Sciatic nerve (tissue), 2 donors: Measurements from ENCODE around the gene FRMD4B. TPM values are rescaled to one million over a fixed set of nuclear protein-coding genes. Genes with fewer than 3 reads are reported as not detected.
"Not testable (repeated sequence)": the region's sequence is repeated elsewhere in the genome, so short reads cannot be mapped to it uniquely, and the experiment has no call there.

Experiments used
- ATAC-seq: fragments of 200-7000 bp; cut with Tn5 transposase; one replicate; pipeline ENCODE4 v1.9.1; 2020; ENCODE audit warnings: mild to moderate bottlenecking, moderate library complexity
- DNase-seq: peaks from one replicate; pipeline ENCODE4 v3.0.0-alpha.2; 2020; ENCODE audit warnings: low spot score
- intact Hi-C: fragments of 100-400 bp; cut with DNase I; formaldehyde crosslinking; loops from one replicate; pipeline ENCODE4 v1.14.2; 2022
- total RNA-seq: library from RNA; stranded (reverse); fragmentation: NEBNext Ultra II Directional; extraction: Animal tissue kit (Norgen Biotek cat#: 25700); gene quantifications from one replicate; pipeline ENCODE4 v1.2.1, GENCODE V29; 2021
- donor health status: DM: no; HTN: no; CAD: no.
- donor health status: DM: no; HTN: no; CAD: no.

The FRMD4B gene
- total RNA-seq, 1 donor from 2014 or later = 48.6 TPM

DNA sequence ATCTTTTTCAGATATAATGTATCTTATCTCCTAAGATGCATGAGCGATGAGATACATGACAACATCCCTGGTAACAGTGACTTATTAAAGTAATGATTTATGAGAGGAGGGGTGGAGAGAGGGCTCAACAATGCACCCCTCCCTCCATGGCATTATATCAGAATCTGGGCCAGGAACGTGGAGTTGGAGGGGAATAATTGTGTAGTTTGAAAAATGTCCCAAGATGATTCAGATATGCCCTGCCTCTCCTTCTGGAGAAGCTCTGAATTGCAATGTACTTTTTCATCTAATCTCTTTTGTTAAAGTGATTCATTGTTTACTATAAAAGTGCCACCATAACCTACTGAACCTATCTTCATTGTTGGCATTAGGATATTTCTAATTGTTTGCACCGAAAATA lies 86.5 kb downstream of the FRMD4B start:
- DNase-seq = no peak
- no peak for ATAC-seq
- intact Hi-C loops = no loop called here

DNA sequence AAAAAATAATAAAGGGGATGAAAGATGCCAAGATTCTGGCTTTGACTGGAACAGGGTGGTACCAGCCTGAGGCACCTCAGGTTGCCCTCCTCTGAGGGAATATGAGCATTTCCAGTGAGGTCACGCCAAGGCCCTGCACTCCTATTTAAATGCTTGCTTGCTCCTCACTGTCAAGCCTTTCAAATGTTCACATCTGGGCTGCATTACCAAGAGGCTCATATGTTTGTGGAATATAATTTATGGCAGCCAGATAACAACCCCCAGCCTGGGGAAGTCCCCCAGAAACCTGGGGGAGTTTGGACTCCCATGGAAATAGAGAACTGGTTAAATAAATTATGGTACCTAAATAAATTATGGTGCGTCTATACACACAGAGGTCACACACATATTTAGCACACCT lies 88.4 kb downstream of the FRMD4B start:
- intact Hi-C loops = no loop called here
- ATAC-seq (no peak), DNase-seq (no peak)

DNA sequence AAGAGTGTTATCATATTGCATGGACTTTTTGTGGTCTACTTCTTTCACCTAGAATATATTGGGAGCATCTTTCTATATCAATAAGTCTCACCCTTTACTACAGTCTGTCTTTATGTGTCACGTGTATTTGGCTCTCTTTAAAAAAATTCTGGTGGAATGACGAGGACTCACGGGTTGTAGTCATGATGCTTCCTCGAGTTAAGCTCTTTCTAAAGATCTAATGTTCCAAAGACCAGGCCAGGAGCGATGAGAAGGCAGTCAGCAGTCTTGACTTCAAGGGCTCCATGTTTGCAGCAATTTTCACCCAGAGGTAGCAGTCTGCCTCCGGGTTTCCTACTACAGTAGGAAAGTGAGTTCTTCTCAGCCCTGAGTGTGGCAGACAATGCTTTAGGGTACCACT lies 88.9 kb downstream of the FRMD4B start:
- no peak for ATAC-seq
- intact Hi-C loops = no loop called here

DNA sequence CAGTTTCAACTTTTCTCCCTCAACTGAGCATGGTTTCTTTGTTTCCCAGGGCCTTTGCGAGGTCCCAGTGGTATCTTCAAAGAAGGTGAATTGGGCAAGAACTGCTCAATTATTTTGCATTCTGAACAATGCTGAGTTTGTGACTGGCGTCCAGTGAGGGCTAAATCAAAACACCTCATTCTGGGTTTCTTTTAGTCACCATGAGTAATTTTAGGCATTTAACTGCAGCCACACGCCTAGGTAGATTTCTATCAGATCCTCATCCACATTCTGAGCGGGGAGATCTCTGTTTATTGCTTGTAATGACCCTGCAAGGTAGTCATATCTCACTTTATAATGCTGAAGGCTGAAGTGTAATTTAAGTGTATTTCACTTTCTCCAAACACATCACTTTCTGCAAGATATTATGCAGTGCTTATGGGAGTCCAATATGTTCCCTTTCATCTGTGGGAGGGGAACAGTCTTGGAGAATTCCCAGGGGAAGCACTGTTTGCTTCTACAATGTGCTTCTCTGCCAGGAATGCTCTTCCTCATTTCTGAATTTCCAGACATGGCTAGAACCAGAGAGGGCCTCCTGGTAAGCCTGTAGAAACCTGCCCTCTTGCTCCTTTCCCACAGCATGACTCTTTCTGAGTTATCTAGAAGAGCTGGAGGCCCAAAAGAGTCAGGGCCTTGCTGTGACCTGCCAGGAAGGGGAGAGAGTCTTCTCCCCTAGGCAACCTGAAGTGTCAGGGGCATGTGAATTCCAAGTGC lies 91.7 kb downstream of the FRMD4B start:
- intact Hi-C loops = no loop called here
- DNase-seq (no peak), ATAC-seq (peak; percentile 69)

More for the DNA sequence above, 88.9 kb downstream of the FRMD4B start:
- DNase-seq = no peak

DNA sequence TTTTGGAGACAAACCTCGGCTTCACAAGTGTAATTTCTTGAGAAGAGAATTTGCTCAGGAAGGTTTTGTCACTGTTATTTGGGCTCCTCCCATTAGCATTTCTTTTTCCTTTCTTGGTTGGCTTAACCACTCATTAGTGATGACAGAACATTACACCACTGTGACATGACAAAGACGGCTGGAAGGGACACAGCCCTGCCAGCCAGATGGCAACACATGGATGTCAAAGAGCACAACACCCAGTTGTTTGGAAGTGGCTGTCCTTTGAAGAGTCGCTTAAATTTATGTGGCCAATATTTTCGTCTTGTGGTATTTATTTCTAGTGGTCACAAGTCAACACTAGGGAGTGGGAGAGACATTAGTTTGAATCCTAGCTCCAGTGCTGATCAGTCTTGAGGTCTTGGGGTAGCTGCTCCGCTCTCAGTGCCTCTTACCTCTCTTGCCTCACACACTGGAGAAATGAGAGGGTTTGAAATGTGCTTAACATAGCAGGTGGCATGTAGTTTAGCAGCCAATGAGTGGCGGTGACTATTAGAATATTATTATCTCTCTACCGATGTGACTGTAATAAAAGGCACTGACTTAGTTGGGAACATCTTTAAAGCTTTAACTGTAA lies 92.8 kb downstream of the FRMD4B start:
- DNase-seq (no peak), ATAC-seq (no peak)
- intact Hi-C loops = no loop called here

DNA sequence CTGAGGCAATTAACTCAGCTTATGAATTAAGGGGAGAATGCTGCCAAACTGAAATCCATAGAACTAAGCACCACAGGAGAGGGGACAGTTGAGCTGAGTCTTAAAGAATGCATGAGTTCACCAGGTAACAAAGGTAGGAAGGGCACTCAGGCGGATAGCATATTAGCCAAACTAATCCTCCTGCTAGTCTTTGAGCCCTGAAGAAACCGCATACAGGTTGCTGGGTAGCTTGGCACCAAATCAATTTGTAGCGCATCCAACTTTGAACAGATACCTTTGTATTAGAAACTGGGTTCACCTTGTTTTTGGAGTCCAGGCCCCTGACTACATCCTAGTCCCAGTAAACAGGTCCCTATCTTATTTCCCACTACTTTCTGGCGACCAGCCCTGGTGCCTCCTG lies 93.7 kb downstream of the FRMD4B start:
- intact Hi-C loops = no loop called here
- no peak for ATAC-seq
- DNase-seq = no peak

DNA sequence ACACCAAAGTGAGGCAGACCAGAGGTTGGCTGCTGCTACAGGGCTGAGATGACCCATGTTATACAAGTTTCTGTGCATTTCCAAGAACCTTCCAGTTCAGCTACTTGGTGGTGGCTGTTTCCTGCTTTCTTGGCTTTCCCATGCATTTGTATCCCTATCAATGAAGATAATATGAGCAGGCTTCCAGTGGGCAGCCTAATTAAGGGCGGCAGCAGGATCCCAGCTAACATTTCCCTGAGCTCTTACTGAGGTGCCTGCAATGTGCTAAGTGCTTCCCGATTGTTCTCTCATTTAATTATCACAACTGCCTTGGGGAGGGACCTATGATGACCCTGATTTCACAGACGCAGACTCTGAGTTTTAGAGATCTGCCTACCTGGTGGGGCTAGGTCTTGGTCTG lies 95.5 kb downstream of the FRMD4B start:
- intact Hi-C loops = no loop called here

DNA sequence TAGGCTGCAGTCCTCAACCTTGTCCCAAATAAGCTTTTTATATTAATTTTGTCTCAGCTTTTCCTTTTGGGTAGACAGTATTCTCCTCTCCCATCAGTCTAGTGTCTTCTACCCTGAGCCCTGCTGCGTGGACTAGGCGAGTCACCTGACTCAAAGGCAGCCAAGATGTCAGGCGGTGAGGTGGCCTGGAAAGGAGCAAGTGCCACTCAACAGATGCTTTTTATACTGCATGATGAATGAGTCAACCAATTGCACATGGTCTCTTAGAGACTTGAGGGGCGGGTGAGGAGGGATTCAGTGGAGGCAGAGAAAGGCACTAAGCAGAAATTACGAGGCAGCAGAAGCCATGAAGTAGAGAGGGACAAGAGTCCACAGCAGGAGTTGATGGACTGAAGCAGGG lies 95.9 kb downstream of the FRMD4B start:
- intact Hi-C loops = no loop called here
- DNase-seq (no peak), ATAC-seq (no peak)

More for the DNA sequence above, 95.5 kb downstream of the FRMD4B start:
- ATAC-seq = no peak
- DNase-seq = no peak

DNA sequence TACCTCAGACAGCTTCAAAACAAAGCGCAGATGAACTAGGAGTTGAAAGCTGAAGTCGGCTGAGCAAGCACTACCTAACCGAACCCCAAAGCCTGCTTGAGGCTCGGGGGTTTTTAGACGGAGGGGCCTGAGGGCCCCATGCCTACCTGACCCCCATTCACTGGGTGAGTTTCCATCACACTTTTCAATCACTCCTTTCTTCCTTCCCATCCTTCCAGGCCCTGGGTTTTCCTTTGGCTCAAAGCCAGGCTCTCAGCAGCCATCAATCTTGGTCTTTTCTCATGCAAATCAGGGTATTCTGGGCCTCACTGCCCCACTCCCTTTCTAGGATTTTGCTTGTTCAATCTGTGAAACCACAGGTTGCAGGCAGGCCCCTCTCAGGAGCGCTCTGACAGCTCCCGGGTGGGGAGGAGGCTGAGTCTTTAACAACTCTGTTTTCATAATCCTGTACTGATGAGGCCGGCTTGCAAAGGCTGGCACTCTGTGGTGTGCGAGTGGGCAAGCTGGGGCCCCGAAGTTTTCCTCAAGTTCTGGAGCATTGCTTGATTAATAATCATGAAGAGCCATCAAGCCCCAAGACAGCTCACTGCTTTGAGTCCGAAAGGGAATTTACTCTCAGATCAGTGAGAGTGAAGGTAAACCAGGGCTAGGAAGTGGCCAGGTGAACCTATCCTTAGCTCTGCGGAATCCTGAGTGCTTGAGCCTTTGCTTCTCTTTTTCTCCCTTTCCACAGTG lies 97.6 kb downstream of the FRMD4B start:
- intact Hi-C loops = no loop called here
- no peak for DNase-seq
- no peak for ATAC-seq

DNA sequence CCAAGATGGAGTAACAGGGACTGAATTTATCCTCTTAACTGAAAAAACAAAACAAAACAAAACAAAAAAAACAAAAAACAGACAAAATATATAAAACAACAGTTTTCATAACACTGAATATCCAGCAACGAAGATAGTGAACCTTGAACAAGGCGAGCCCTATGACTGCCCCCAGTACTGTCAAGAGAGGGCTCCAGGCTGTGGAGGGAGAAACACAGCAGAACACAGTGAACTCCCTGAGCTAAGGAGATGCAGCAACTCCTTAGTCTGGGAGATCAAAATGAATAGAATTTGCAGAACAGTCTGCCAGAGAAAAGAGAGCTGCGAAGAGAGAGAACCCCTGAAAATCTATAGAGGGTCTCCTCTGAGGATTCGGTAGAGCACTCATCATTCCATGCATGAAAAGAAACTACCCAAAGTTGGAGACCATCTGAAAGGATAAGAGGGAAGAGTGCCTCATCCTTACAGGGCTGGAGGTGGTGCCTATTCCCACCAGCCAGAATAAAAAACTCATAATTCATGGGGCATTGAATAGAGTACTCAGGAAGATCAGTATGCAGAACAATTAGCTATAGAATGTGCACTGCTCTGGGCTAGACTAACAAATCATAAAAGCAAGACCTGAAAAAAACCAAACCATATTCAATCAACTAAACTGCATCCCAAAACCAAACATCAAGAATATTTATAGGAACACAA lies 101.8 kb downstream of the FRMD4B start:
- DNase-seq (no peak), ATAC-seq (peak; percentile 61)
- intact Hi-C loops = no loop called here

DNA sequence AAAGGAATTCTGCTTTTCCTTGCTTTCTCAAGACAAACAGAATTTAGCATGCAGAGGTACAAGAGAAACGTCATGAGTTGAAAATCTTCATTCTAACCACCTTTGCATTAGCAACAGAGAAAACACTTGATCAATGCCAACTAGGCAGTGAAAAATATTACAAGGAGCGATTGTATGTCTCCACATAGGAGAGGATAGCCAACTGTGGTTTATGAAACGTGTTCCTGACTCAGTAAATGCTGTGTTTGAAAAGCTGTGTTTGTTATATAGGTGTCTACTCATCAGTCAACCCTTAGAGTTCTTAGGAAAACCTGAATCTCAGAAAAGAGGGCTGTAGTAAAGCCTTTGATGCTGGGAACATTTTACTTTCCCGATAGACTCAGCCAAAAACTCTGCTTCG lies 102.4 kb downstream of the FRMD4B start:
- ATAC-seq (peak; percentile 30), DNase-seq (no peak)
- intact Hi-C loops = no loop called here

DNA sequence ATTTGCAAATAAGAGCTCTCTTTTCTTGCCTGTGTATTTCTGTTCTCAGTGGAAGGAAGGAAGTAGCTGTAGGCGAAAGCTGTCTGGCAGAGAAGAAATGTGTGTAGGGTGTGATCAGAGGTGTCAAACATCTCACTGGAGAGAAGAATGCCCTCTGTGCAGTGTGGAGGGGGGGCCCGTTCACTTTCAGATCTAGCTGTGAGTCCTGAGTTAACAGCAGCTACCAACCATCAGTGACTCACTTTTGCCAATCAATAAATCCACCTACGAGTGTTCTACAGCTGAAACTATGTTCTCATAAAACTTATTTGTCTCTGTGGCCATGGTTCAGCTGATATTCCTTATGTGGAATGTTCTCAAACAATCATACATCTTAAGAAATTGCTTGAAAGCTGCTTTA lies 103.7 kb downstream of the FRMD4B start:
- no peak for DNase-seq
- no peak for ATAC-seq
- intact Hi-C loops = no loop called here

DNA sequence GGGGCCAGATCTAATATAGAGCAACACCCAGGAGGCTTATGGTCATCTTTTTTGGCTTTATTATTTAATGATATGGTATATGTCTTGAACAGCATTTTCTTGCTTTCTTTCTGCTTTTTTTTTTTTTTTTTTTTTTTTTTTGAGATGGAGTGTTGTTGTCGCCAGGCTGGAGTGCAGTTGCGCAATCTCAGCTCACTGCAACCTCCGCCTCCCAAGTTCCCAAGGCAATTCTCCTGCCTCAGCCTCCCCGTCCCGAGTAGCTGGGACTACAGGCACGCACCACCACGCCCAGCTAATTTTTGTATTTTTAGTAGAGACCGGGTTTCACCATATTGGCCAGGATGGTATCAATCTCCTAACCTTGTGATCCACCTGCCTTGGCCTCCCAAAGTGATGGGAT lies 108.5 kb downstream of the FRMD4B start:
- intact Hi-C loops, DNase-seq, ATAC-seq: not testable (repeated sequence)

DNA sequence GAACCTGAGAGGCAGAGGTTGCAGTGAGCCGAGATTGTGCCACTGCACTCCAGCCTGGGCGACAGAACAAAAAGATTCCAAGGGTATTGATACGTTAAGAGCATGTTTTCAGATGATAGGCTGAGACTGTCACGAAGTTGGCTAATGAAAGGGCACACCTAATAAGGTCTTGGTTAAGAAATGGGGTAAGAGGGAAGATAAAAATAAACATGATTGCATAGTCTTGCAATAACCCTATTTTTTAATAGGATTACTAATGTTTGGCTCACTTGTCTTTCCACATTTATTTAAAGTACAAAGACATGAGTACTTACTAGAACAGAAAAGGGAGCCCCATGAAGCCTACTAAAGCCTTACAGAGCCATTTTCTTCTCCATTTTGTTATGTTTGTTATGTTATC lies 109.0 kb downstream of the FRMD4B start:
- intact Hi-C loops = no loop called here
- ATAC-seq (no peak), DNase-seq (no peak)

DNA sequence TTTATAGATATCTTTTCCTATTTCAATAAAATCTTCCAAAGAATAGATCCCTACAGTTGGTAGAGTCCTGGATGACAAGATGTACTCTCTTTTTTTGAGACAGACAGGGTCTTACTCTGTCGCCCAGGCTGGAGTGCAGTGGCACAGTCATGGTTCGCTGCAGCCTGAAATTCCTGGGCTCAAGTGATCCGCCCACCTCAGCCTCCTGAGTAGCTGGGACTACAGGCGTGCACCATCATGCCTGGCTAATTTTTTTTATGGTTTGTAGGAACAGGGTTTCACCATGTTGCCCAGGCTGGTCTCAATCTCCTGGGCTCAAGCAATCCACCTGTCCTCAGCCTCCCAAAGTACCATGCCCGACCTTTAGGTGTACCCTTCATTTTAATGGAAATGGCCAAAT lies 109.7 kb downstream of the FRMD4B start:
- DNase-seq, ATAC-seq, intact Hi-C loops: not testable (repeated sequence)

DNA sequence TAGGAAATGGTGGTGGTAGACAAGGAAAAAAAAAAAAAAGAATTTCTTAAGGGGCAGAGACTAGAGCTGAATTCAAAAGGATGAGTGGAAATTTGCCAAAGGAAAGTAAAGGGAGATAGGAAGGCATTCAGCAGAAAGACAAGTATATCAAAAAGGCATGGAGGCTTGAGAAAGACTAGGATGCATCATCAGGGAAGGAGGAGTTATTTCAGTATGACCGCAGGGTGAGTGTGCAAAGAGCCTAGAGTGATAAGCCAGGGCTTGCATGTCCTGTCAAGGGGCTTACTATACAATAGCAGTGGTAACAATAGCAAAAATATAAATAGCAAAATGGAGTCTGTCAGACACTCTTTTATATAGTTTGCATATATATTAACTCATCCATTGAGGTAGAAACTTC lies 112.0 kb downstream of the FRMD4B start:
- intact Hi-C loops = no loop called here
- DNase-seq (no peak), ATAC-seq (no peak)

DNA sequence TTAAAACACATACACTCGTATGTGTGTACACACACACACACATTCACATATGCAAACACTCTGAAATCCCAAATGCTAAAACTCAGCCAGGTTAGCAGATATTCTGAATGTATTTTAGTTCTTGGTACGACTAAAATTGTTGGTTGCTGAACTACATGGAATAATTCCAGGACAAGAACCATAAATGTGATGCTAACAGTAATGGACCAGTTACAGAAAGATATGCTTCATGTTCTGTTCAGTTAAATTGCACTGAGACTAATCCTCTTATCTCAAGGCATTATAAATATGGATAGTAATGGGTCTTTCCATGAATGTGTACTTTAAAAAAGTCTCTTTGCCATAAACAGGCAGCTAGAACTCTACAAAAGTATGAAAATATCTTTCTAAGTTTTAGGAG lies 113.3 kb downstream of the FRMD4B start:
- ATAC-seq (no peak), DNase-seq (no peak)
- intact Hi-C loops = no loop called here

DNA sequence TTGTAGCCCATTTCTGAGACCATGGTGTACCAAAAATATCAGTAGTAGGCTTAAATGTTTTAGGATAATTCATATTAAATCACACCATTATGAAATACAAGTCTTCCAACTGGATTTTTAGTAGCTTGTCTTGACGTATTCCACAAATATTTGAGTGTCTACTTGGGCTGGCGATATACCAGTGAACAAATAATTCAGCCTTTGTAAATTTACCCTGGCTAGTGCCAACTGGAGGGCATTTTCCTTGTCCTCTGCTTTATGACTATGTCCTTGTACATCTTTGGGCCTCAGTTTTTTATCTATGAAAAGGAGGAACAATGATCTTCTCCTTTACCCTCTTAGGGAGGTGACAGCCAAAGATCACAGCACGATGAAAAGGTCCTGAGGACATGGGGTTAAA lies 114.8 kb downstream of the FRMD4B start:
- no peak for DNase-seq
- no peak for ATAC-seq
- intact Hi-C loops = no loop called here

DNA sequence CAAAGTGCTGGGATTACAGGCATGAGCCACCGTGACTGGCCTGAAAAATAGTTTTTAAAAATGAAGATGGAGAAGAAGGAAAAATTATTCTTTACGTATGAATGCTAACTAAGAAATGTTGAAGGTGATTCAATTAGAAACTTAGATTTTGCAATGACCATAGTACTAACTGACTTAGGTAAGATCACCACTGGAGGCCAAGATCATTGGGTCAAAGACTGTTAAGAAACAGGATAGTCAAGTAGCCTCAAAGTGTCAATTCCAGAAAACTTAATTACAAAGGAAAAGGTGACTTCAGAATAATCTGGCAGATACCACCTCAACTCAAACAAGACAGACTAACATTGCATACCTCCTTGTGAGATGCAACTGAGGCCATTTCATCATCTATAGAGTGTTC lies 119.3 kb downstream of the FRMD4B start:
- intact Hi-C loops = no loop called here
- DNase-seq (no peak), ATAC-seq (no peak)

DNA sequence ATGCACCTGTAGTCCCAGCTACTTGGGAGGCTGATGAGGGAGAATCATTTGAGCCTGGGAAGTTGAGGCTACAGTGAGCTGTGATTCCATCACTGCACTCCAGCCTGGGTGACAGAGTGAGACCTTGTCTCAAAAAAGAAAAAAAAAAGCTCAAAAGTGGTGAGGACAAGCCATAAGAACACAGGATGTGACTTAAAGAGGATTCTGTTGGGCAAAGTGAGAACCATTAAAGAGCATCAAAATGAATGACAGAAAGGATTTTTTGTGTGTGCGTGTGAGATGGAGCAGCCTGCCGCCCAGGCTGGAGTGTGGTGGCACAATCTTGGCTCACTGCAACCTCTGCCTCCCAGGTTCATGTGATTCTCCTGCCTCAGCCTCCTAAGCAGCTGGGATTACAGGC lies 119.8 kb downstream of the FRMD4B start:
- intact Hi-C loops, DNase-seq, ATAC-seq: not testable (repeated sequence)
